RWPE2 (cell line): ENCODE results near the gene CRYGN.

Source experiments
- ATAC-seq: fragments of 200-7000 bp; cut with Tn5 transposase; 3 replicates; pipeline ENCODE4 v1.9.1; 2021; ENCODE audit warnings: low read depth
- DNase-seq: peaks from one replicate; pipeline ENCODE4 v3.0.0-alpha.2; 2020; ENCODE audit warnings: low spot score
- H3K27ac ChIP-seq: fragments of 450-650 bp; 2 replicates; pipeline ENCODE4 v1.5.1; 2017; ENCODE audit warnings: mild to moderate bottlenecking; ENCODE audit not compliant: poor library complexity, severe bottlenecking
- H3K27me3 ChIP-seq: fragments of 250-450 bp; sonication (Bioruptor Pico); 2 replicates; pipeline ENCODE4 v1.5.1; 2021; ENCODE audit warnings: mild to moderate bottlenecking, moderate library complexity; ENCODE audit not compliant: insufficient read depth, poor library complexity, severe bottlenecking
- H3K36me3 ChIP-seq: fragments of 250-450 bp; sonication (Bioruptor Pico); 2 replicates; pipeline ENCODE4 v1.5.1; 2020; ENCODE audit warnings: low read depth, mild to moderate bottlenecking, moderate library complexity
- H3K4me1 ChIP-seq: fragments of 250-450 bp; sonication (Bioruptor Pico); 2 replicates; pipeline ENCODE4 v1.5.1; 2021; ENCODE audit warnings: mild to moderate bottlenecking, moderate library complexity; ENCODE audit not compliant: insufficient read depth, poor library complexity, severe bottlenecking
- H3K4me3 ChIP-seq: fragments of 250-450 bp; sonication (Bioruptor Pico); 2 replicates; pipeline ENCODE4 v1.5.1; 2021; ENCODE audit warnings: mild to moderate bottlenecking, moderate library complexity; ENCODE audit not compliant: severe bottlenecking
- H3K9me3 ChIP-seq: fragments of 250-450 bp; sonication (Bioruptor Pico); 2 replicates; pipeline ENCODE4 v1.5.1; 2021; ENCODE audit warnings: mild to moderate bottlenecking, moderate library complexity; ENCODE audit not compliant: severe bottlenecking
- TF ChIP-seq, protein P1 (sequence below): fragments of 450-650 bp; IDR thresholded peaks from one replicate; pipeline ENCODE4 v1.5.1; 2017; ENCODE audit warnings: mild to moderate bottlenecking, moderate library complexity; ENCODE audit not compliant: poor library complexity, severe bottlenecking

The CRYGN gene

DNA sequence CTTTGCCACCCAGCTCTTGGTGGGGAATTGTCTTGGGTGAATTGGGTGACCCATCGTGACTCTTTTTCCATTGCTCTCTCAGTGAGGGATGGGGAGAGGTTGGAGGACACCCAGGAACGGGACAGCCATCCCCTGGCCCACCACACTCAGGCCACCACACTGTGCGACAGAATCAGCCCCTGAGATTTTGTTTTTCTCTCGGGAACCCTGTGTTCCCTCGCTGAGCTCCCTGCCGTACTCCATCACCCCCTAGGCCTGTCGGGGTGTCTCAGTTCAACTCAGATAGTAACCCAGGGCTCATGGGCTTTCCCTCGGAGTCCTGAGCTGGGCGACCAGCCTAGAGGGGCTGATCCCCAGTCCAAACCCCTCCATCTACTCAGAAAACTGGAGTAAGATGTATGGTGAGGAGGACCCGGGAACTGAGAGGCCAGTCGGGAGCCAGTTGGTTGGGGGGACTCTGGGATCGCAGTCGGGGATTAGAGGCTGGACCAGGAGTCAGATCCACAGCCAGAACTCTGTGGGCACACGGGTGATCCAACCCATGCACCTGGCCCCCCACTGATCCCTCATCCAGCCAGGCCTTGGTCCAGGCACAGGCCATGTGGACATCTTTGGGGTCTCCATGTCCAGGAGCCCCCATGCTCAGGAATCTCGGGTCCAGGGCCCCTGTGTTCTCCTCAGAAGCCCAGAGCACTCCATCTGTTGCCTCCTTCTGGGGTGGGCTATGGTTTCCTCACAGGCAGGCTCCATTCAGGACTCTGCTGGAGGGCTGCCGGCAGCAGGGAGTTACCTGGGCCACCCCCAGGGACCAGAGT is 9.3 kb downstream of the CRYGN start:
- no peaks in the 10 kb centered on the region for H3K36me3 ChIP-seq
- H3K4me3 ChIP-seq = no peak overlapping the region
- peaks cover 11% of the 10 kb centered on the region for H3K4me1 ChIP-seq
- no peak for DNase-seq
- TF ChIP-seq, protein P1, sequence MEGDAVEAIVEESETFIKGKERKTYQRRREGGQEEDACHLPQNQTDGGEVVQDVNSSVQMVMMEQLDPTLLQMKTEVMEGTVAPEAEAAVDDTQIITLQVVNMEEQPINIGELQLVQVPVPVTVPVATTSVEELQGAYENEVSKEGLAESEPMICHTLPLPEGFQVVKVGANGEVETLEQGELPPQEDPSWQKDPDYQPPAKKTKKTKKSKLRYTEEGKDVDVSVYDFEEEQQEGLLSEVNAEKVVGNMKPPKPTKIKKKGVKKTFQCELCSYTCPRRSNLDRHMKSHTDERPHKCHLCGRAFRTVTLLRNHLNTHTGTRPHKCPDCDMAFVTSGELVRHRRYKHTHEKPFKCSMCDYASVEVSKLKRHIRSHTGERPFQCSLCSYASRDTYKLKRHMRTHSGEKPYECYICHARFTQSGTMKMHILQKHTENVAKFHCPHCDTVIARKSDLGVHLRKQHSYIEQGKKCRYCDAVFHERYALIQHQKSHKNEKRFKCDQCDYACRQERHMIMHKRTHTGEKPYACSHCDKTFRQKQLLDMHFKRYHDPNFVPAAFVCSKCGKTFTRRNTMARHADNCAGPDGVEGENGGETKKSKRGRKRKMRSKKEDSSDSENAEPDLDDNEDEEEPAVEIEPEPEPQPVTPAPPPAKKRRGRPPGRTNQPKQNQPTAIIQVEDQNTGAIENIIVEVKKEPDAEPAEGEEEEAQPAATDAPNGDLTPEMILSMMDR = no peak
- no peaks in the 10 kb centered on the region for H3K9me3 ChIP-seq
- H3K27ac ChIP-seq = no peak overlapping the region
- no peaks in the 10 kb centered on the region for H3K27me3 ChIP-seq
- no peak for ATAC-seq

DNA sequence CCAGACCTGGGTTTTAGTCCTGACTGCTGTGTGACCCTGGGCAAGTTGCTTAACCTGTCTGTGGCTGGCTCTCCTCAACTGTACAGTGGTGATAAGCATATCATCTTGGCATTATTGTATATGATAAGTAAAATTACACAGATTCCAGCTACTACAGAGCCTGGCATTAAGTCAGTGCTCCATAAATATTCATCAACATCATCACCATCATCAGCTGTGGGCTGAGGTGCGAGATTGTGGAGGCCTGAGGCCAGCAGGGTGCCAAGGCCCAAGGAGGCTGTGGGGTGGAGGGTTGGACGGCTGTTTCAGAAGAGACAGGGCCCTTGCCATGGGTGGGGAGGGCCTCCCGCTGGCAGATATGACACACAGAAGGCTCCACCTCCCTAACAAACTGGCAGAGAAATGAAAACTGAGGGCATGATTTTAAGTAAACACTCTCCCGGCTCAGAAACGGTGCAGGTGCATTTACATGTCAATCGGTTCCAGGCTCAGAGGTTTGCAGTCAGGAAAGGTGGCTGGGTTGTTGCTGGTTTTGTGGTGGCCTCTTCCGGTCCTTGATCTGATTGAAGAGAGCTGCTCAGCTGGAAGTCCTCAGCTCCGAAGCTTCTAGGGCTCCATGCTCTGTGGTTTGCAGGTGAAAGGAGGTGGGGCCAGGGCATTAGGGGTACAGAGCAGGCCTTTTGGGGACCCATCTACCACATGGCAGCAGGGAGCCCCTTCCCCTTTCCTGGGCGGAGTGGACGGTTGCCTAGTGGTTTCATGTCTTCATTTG is 10.2 kb downstream of the CRYGN start:
- TF ChIP-seq, protein P1 = no peak
- ATAC-seq = no peak
- Histone ChIP-seq H3K27ac (no peak overlapping the region), H3K9me3 (no peaks in the 10 kb centered on the region), H3K36me3 (no peaks in the 10 kb centered on the region), H3K4me1 (peaks cover 11% of the 10 kb centered on the region), H3K4me3 (no peak overlapping the region), H3K27me3 (no peaks in the 10 kb centered on the region)
- no peak for DNase-seq

DNA sequence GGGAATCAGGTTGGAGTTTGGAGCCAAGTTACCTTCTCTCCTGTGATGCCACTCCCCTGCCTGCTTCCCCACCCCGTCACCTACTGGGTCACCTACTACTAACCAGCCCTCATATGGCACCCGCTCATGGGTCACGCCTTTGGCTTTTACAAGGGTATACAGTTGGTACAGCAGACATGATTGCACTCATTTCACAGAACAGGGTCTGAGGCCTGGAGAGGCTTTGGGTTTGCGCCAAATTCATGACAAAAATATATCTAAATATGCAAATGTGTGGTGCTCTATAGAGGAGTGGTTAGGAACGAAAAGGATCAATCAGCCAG is 10.7 kb downstream of the CRYGN start:
- H3K9me3 ChIP-seq = no peaks in the 10 kb centered on the region
- TF ChIP-seq, protein P1 = no peak
- no peaks in the 10 kb centered on the region for H3K36me3 ChIP-seq
- DNase-seq = no peak
- H3K27ac ChIP-seq = no peak overlapping the region
- H3K4me3 ChIP-seq = no peak overlapping the region
- H3K27me3 ChIP-seq = no peaks in the 10 kb centered on the region
- ATAC-seq = no peak
- peaks cover 11% of the 10 kb centered on the region for H3K4me1 ChIP-seq

DNA sequence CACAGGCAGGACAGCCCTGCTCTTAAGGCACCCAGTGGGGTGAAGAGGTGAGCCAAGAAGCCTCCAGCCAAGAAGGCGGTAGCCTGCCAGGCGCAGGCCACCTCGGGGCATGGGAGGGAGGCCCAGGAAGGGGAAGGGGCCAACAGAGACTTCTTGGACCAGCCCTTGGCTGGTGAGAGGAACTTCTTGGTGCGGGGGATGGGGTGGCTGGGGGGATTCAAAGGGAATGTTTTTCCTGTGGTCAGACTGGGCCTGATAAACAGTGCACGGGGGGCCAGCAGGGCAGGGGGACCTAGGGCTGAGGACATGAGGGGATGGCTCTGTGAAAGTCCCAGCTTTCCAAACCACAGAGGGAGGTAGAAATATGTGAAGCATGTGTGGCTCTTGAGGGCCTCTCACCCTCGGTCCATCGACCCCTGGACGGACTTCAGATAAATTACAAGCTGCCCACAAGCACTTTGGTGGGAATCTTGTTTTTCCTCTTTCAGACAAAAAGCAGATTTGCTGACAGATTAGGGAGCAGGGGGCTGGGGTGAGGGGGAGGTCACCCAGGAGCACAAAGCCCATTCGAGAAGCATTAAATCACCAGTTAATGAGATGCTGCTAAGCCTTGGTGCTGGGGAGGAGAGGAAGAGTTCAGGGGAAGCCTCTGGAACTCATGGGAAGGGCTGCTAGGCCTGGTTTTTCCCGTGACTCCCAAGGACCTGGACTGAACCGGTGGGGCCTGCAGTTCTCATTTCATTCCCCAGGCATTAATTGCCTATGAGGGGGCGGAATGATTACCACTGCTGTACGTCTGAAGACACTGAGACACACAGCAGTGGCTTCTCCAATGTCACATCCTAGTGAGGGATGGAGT is 11.3 kb downstream of the CRYGN start:
- TF ChIP-seq, protein P1 = no peak
- H3K27me3 ChIP-seq = no peaks in the 10 kb centered on the region
- DNase-seq (no peak), ATAC-seq (no peak)
- no peak overlapping the region for H3K27ac ChIP-seq
- peaks cover 11% of the 10 kb centered on the region for H3K4me1 ChIP-seq
- no peak overlapping the region for H3K4me3 ChIP-seq
- H3K9me3 ChIP-seq = no peaks in the 10 kb centered on the region
- H3K36me3 ChIP-seq = no peaks in the 10 kb centered on the region
